H1 (cell line): ENCODE data around the gene SPIRE1. TPM values are rescaled to one million over a fixed set of nuclear protein-coding genes. Genes with fewer than 3 reads are reported as not detected.

Experiments used
- CTCF ChIA-PET: fragments of 300-600 bp; sonication (Branson Sonifier 250); formaldehyde crosslinking; loops from one replicate; lab custom pipeline; 2021; ENCODE audit not compliant: partially characterized antibody; lab: Charles Lee
- POLR2A ChIA-PET: fragments of 300-600 bp; sonication (Branson Sonifier 250); formaldehyde crosslinking; loops from one replicate; lab custom pipeline; 2021; ENCODE audit warnings: inconsistent platforms; ENCODE audit not compliant: partially characterized antibody; lab: Charles Lee
- DNase-seq, 2 experiments: peaks; one replicate each; pipeline versions ENCODE4 v3.0.0 to v3.0.0-alpha.2; 2010 to 2022; ENCODE audit warnings: low spot score in 2 of 2, low read depth in 1 of 2, mixed read lengths in 1 of 2
- FAIRE-seq: peaks from 2 replicates; lab custom pipeline; 2011; peaks lifted over from hg19 to GRCh38; lab: Jason Lieb, UNC
- H2AFZ ChIP-seq: 2 replicates; pipeline ENCODE4 v1.8.1; 2012; ENCODE audit warnings: low read length, inconsistent platforms
- H2AK5ac ChIP-seq: 2 replicates; pipeline ENCODE4 v1.6.1; 2013; ENCODE audit warnings: low read depth, low read length
- H2BK120ac ChIP-seq: replicated peaks from 2 replicates; pipeline ENCODE3; 2013; ENCODE audit warnings: low read depth, low read length, inconsistent platforms
- H2BK12ac ChIP-seq: 2 replicates; pipeline ENCODE4 v1.6.1; 2013; ENCODE audit warnings: low read depth, low read length
- H2BK15ac ChIP-seq: 2 replicates; pipeline ENCODE4 v1.6.1; 2013; ENCODE audit warnings: low read length
- H2BK20ac ChIP-seq: 2 replicates; pipeline ENCODE4 v1.6.1; 2013; ENCODE audit warnings: low read length
- H2BK5ac ChIP-seq: 2 replicates; pipeline ENCODE4 v1.6.1; 2013; ENCODE audit warnings: low read depth, low read length
- H3K14ac ChIP-seq: 2 replicates; pipeline ENCODE4 v1.6.1; 2013; ENCODE audit warnings: inconsistent platforms; ENCODE audit not compliant: insufficient read length
- H3K18ac ChIP-seq: 2 replicates; pipeline ENCODE4 v1.6.1; 2013; ENCODE audit warnings: low read length; ENCODE audit errors: extremely low read depth
- H3K23ac ChIP-seq: 2 replicates; pipeline ENCODE4 v1.6.1; 2013; ENCODE audit warnings: inconsistent platforms; ENCODE audit not compliant: insufficient read length
- H3K23me2 ChIP-seq: 2 replicates; pipeline ENCODE4 v1.6.1; 2013; ENCODE audit warnings: low read depth, low read length
- H3K27ac ChIP-seq: 2 replicates; pipeline ENCODE4 v1.6.1; 2011; ENCODE audit warnings: low read depth, low read length, inconsistent platforms
- H3K27me3 ChIP-seq, 4 experiments: replicated peaks in 1 of 4; 1 replicate in 1 of 4; 2 replicates in 3 of 4; pipeline versions ENCODE4 v1.6.1 to v1.8.1; 2011 to 2013; ENCODE audit warnings: low read length in 3 of 4, mild to moderate bottlenecking in 3 of 4, inconsistent platforms in 2 of 4, mixed read lengths in 2 of 4, moderate library complexity in 1 of 4; ENCODE audit not compliant: control insufficient read depth in 3 of 4, insufficient read depth in 3 of 4; ENCODE audit errors: extremely low read depth in 1 of 4
- H3K36me3 ChIP-seq, 4 experiments: 2 replicates each; pipeline versions ENCODE4 v1.6.1 to v1.8.1; 2011 to 2013; ENCODE audit warnings: mild to moderate bottlenecking in 4 of 4, low read length in 3 of 4, moderate library complexity in 2 of 4, control low read depth in 1 of 4, inconsistent platforms in 1 of 4; ENCODE audit not compliant: insufficient read depth in 4 of 4, control insufficient read depth in 2 of 4
- H3K4ac ChIP-seq: replicated peaks from 2 replicates; pipeline ENCODE3; 2013; ENCODE audit warnings: low read length, low read depth, mixed read lengths, inconsistent platforms; ENCODE audit not compliant: insufficient read length
- H3K4me1 ChIP-seq, 4 experiments: replicated peaks in 1 of 4; 1 replicate in 1 of 4; 2 replicates in 3 of 4; pipeline versions ENCODE4 v1.6.1 to v1.8.1; 2011 to 2013; ENCODE audit warnings: low read length in 3 of 4, inconsistent platforms in 2 of 4, mixed read lengths in 1 of 4; ENCODE audit not compliant: insufficient read depth in 4 of 4, control insufficient read depth in 3 of 4
- H3K4me2 ChIP-seq, 2 experiments: 2 replicates each; pipeline versions ENCODE4 v1.6.1 to v1.8.1; 2011 to 2013; ENCODE audit warnings: low read depth in 2 of 2, low read length in 2 of 2, control low read depth in 1 of 2, inconsistent platforms in 1 of 2, mild to moderate bottlenecking in 1 of 2; ENCODE audit not compliant: insufficient read depth in 1 of 2
- H3K4me3 ChIP-seq, 4 experiments: fragments of 200-600, 300-600 bp in 1 of 4; sonication (generic), shearing (Covaris generic), sonication (Bioruptor Twin) in 1 of 4; 2 replicates each; pipeline versions ENCODE4 v1.5.1 to v1.8.1; 2011 to 2016; ENCODE audit warnings: low read length in 4 of 4, low read depth in 3 of 4, control low read depth in 2 of 4, inconsistent platforms in 2 of 4, mild to moderate bottlenecking in 2 of 4, mixed read lengths in 1 of 4, moderate library complexity in 1 of 4; ENCODE audit not compliant: insufficient read depth in 2 of 4; ENCODE audit errors: extremely low read depth in 1 of 4
- H3K56ac ChIP-seq: replicated peaks from 2 replicates; pipeline ENCODE3; 2013; ENCODE audit warnings: low read depth, mild to moderate bottlenecking, mixed read lengths, low read length, inconsistent platforms; ENCODE audit not compliant: insufficient read length
- H3K79me1 ChIP-seq: 2 replicates; pipeline ENCODE4 v1.6.1; 2013; ENCODE audit warnings: low read depth, low read length, control low read depth
- H3K79me2 ChIP-seq, 2 experiments: 2 replicates each; pipeline versions ENCODE4 v1.6.1 to v1.8.1; 2012 to 2013; ENCODE audit warnings: low read length in 2 of 2, mild to moderate bottlenecking in 2 of 2, inconsistent platforms in 1 of 2; ENCODE audit not compliant: insufficient read depth in 2 of 2, control insufficient read depth in 1 of 2
- H3K9ac ChIP-seq, 4 experiments: replicated peaks in 1 of 4; 1 replicate in 1 of 4; 2 replicates in 3 of 4; pipeline versions ENCODE4 v1.6.1 to v1.8.1; 2011 to 2013; ENCODE audit warnings: low read depth in 3 of 4, low read length in 3 of 4, control low read depth in 2 of 4, mild to moderate bottlenecking in 2 of 4, moderate library complexity in 2 of 4, inconsistent platforms in 1 of 4; ENCODE audit errors: extremely low read depth in 1 of 4
- H3K9me3 ChIP-seq, 2 experiments: 2 replicates each; pipeline versions ENCODE4 v1.6.1 to v1.8.1; 2012 to 2013; ENCODE audit warnings: mild to moderate bottlenecking in 2 of 2, moderate library complexity in 2 of 2, control low read depth in 1 of 2, inconsistent platforms in 1 of 2, low read depth in 1 of 2, low read length in 1 of 2, mixed read lengths in 1 of 2; ENCODE audit not compliant: insufficient read depth in 2 of 2
- H4K20me1 ChIP-seq, 2 experiments: replicated peaks in 1 of 2; 2 replicates each; pipeline versions ENCODE3 to v1.8.1; 2011 to 2013; ENCODE audit warnings: inconsistent platforms in 2 of 2, low read length in 2 of 2, mild to moderate bottlenecking in 1 of 2; ENCODE audit not compliant: insufficient read depth in 2 of 2, control insufficient read depth in 1 of 2
- H4K5ac ChIP-seq: 2 replicates; pipeline ENCODE4 v1.6.1; 2013; ENCODE audit warnings: low read length, low read depth, mixed read lengths, inconsistent platforms; ENCODE audit not compliant: insufficient read length
- H4K8ac ChIP-seq: 2 replicates; pipeline ENCODE4 v1.8.0; 2013; ENCODE audit warnings: mild to moderate bottlenecking, moderate library complexity, low read length, inconsistent platforms; ENCODE audit not compliant: insufficient read depth; ENCODE audit errors: extremely low read depth
- H4K91ac ChIP-seq: replicated peaks from 2 replicates; pipeline ENCODE3; 2013; ENCODE audit warnings: low read length, mixed read lengths, inconsistent platforms; ENCODE audit not compliant: insufficient read length
- CREB1 ChIP-seq: IDR thresholded peaks from 2 replicates; pipeline ENCODE4 v1.6.1; 2012; ENCODE audit warnings: inconsistent platforms
- EP300 ChIP-seq, 2 experiments: IDR thresholded peaks; 1 replicate in 1 of 2; 2 replicates in 1 of 2; pipeline ENCODE4 v1.6.1; 2011 to 2012; ENCODE audit warnings: low read depth in 2 of 2, low read length in 2 of 2, mild to moderate bottlenecking in 2 of 2, borderline replicate concordance in 1 of 2, inconsistent platforms in 1 of 2, moderate library complexity in 1 of 2
- HDAC6 ChIP-seq: IDR thresholded peaks from one replicate; pipeline ENCODE4 v1.7.1; 2012; ENCODE audit warnings: low read depth, mild to moderate bottlenecking, inconsistent platforms, low read length, moderate library complexity
- JUND ChIP-seq: IDR thresholded peaks from 2 replicates; pipeline ENCODE4 v1.6.1; 2011; ENCODE audit warnings: mild to moderate bottlenecking, improper control_type of control experiment, low read length
- NANOG ChIP-seq: IDR thresholded peaks from 2 replicates; pipeline ENCODE4 v1.6.1; 2011; ENCODE audit warnings: low read length, low read depth, mild to moderate bottlenecking, inconsistent platforms; ENCODE audit not compliant: insufficient read depth, poor library complexity, severe bottlenecking
- POLR2A ChIP-seq, 2 experiments: IDR thresholded peaks; 1 replicate in 1 of 2; 2 replicates in 1 of 2; pipeline ENCODE4 v1.6.1; 2011; ENCODE audit warnings: low read depth in 2 of 2, low read length in 2 of 2, mild to moderate bottlenecking in 2 of 2; ENCODE audit errors: control extremely low read depth in 1 of 2
- RNF2 ChIP-seq: fragments of 200-900, 300-1000 bp; sonication (generic); IDR thresholded peaks from 2 replicates; pipeline ENCODE4 v1.7.1; 2016; ENCODE audit warnings: borderline replicate concordance, low read depth, mild to moderate bottlenecking, antibody characterized with exemption, low read length; ENCODE audit not compliant: poor library complexity, severe bottlenecking; ENCODE audit errors: missing control alignments
- RXRA ChIP-seq: IDR thresholded peaks from 2 replicates; pipeline ENCODE4 v1.6.1; 2011; ENCODE audit warnings: low read depth, mild to moderate bottlenecking, low read length, moderate library complexity; ENCODE audit not compliant: insufficient read depth
- SRF ChIP-seq: IDR thresholded peaks from 2 replicates; pipeline ENCODE4 v1.6.1; 2011; ENCODE audit warnings: mild to moderate bottlenecking, low read depth, low read length, moderate library complexity
- YY1 ChIP-seq: IDR thresholded peaks from 2 replicates; pipeline ENCODE4 v1.6.1; 2011; ENCODE audit warnings: low read depth, mild to moderate bottlenecking, low read length
- ZNF274 ChIP-seq: IDR thresholded peaks from 2 replicates; pipeline ENCODE4 v1.7.0; 2012; ENCODE audit warnings: low read length, borderline replicate concordance; ENCODE audit errors: extremely low read depth
- WGBS, 2 experiments: shearing (Covaris generic) in 1 of 2; methylation state at CpG; one replicate each; pipeline versions ENCODE4 v1.1.6 to v1.1.7; 2013 to 2015; ENCODE audit warnings: low lambda C conversion rate in 2 of 2, mixed read lengths in 2 of 2, inconsistent platforms in 1 of 2, low coverage in 1 of 2, missing lambda C conversion rate in 1 of 2; ENCODE audit not compliant: insufficient replicate concordance in 2 of 2, insufficient coverage in 1 of 2, insufficient read length in 1 of 2; ENCODE audit errors: extremely low coverage in 1 of 2, missing lambda C conversion rate in 1 of 2; 5-methylcytosine and 5-hydroxymethylcytosine counted together
- polyA plus RNA-seq, 7 experiments: library from polyadenylated mRNA; depleted of rRNA in 3 of 7; stranded (reverse) in 5 of 7; unstranded in 2 of 7; fragments of >200 nt in 5 of 7; fragments of 200-250 nt in 2 of 7; gene quantifications; 1 replicate in 5 of 7; 2 replicates in 1 of 7; 4 replicates in 1 of 7; pipeline versions ENCODE4 v1.2.1 to v1.2.3, GENCODE V29; 2011 to 2013; ENCODE audit warnings: missing spikeins in 2 of 7, mixed read lengths in 2 of 7
- total RNA-seq: library from RNA; stranded (reverse); fragmentation: NEBNext Ultra II Directional; extraction: Animal tissue kit (Norgen Biotek cat#: 25700); gene quantifications from 2 replicates; pipeline ENCODE4 v1.2.1, GENCODE V29; 2021
- TF ChIP-seq, protein P1 (sequence below): IDR thresholded peaks from 2 replicates; pipeline ENCODE4 v1.6.1; 2012; ENCODE audit warnings: low read length, inconsistent platforms

Gene SPIRE1
- total and polyA plus RNA-seq, 2 of the 8 experiments (the other 6 are each of a cell fraction or from before 2014, with no cell fraction given): 6.0 to 21.5 TPM

DNA sequence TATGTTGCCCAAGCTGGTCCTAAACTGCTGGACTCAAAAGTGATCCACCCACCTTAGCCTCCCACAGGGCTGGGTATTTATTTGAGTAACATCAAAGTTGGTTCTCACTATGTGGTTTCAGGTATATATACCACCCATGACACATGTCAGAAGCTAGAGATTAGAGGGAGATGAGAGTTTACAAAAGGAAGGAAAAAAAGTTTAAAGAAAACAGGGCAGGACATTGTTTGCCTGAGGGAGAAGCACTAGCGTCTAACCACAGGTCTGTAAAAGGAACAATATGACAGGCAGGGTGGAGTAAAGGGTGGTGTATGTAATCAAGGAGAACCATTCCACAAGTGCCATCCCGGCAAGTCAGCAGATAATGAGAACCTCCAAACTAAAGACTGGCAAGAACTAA is 36.1 kb upstream of the SPIRE1 start:
- no peaks in the 10 kb centered on the region for H3K79me1 ChIP-seq
- no peak overlapping the region for H3K9ac ChIP-seq
- no peaks in the 10 kb centered on the region; the same call in 1 of the 2 replicates for H3K23me2 ChIP-seq
- H2BK5ac ChIP-seq: no peak overlapping the region
- H3K14ac ChIP-seq: no peak overlapping the region
- no peak overlapping the region for H4K8ac ChIP-seq
- FAIRE-seq (no peak), DNase-seq (no peak)
- no peak overlapping the region for H2BK20ac ChIP-seq
- no peaks in the 10 kb centered on the region for H4K20me1 ChIP-seq
- H3K18ac ChIP-seq: no peak overlapping the region
- no peak overlapping the region for H2AFZ ChIP-seq
- H3K56ac ChIP-seq: no peak overlapping the region
- no peak overlapping the region for H3K4me2 ChIP-seq
- ChIA-PET POLR2A (interaction anchor here (0.6 to 3.7 kb wide), 2 partner anchors 8 to 236 kb away, joined by 3 to 25 read pairs; partner anchors contain the start of genes CEP76 and PSMG2), CTCF (interaction anchor here (0.6 kb wide), 1 partner anchor 241 kb away, joined by 3 read pairs; no protein-coding TSS in a partner anchor)
- no peak overlapping the region for H2BK12ac ChIP-seq
- H2AK5ac ChIP-seq: no peak overlapping the region
- H3K4me3 ChIP-seq: no peak overlapping the region
- no peak overlapping the region for H2BK120ac ChIP-seq
- H4K91ac ChIP-seq: no peak overlapping the region
- no peaks in the 10 kb centered on the region for H3K4me1 ChIP-seq
- no peak overlapping the region for H4K5ac ChIP-seq
- no peaks in the 10 kb centered on the region for H3K79me2 ChIP-seq
- no peaks in the 10 kb centered on the region for H3K9me3 ChIP-seq
- H3K23ac ChIP-seq: no peak overlapping the region
- H3K36me3 ChIP-seq: peaks cover 0 to 26% (median 9%) of the 10 kb centered on the region in 4 experiments; a peak in 5 of 8 replicates
- no peak overlapping the region for H3K27ac ChIP-seq
- no peak overlapping the region for H3K4ac ChIP-seq
- whole genome bisulfite sequencing, 2 experiments: 69% methylated on average over 2 of the region's 2 CpGs; no CpG with 5 or more reads in 1 of the 2 experiments
- H3K27me3 ChIP-seq: no peaks in the 10 kb centered on the region
- no peak overlapping the region for H2BK15ac ChIP-seq
- TF ChIP-seq POLR2A (IDR thresholded peaks at IDR 0.05; ENCODE audit: control extremely low read depth in 1 of 2, low read depth in 2 of 2, low read length in 2 of 2) (no peak), CREB1 (no peak), NANOG (no peak), HDAC6 (no peak), RNF2 (no peak), JUND (no peak), SRF (no peak), EP300 (IDR thresholded peaks at IDR 0.05; ENCODE audit: borderline replicate concordance in 1 of 2, low read depth in 2 of 2, low read length in 2 of 2) (no peak), YY1 (no peak), RXRA (no peak), ZNF274 (no peak)
- TF ChIP-seq, protein P1, sequence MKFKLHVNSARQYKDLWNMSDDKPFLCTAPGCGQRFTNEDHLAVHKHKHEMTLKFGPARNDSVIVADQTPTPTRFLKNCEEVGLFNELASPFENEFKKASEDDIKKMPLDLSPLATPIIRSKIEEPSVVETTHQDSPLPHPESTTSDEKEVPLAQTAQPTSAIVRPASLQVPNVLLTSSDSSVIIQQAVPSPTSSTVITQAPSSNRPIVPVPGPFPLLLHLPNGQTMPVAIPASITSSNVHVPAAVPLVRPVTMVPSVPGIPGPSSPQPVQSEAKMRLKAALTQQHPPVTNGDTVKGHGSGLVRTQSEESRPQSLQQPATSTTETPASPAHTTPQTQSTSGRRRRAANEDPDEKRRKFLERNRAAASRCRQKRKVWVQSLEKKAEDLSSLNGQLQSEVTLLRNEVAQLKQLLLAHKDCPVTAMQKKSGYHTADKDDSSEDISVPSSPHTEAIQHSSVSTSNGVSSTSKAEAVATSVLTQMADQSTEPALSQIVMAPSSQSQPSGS: no peak
